GM23338 (cell line): ENCODE data around the gene NTN1. TPM values are rescaled to one million over a fixed set of nuclear protein-coding genes. Genes with fewer than 3 reads are reported as not detected.

Experiments used
- ATAC-seq: fragments of 200-7000 bp; cut with Tn5 transposase; 3 replicates; pipeline ENCODE4 v1.9.1; 2020
- DNase-seq: peaks from one replicate; pipeline ENCODE4 v3.0.0-alpha.2; 2015; ENCODE audit warnings: low spot score
- H2AFZ ChIP-seq: fragments of 200-600 bp; sonication (generic); 2 replicates; pipeline ENCODE4 v1.8.0; 2016; ENCODE audit warnings: antibody characterized with exemption, mild to moderate bottlenecking, moderate library complexity
- H3F3A ChIP-seq: fragments of 200-600 bp; sonication (generic); replicated peaks from 2 replicates; pipeline ENCODE4 v1.8.0; 2017; ENCODE audit warnings: antibody characterized with exemption, mixed run types, low read depth
- H3K27ac ChIP-seq: fragments of 200-600 bp; sonication (generic); 2 replicates; pipeline ENCODE4 v1.6.1; 2016; ENCODE audit warnings: low read depth
- H3K27me3 ChIP-seq: fragments of 200-600 bp; sonication (generic); 2 replicates; pipeline ENCODE4 v1.8.0; 2016; ENCODE audit warnings: mild to moderate bottlenecking, mixed run types, moderate library complexity; ENCODE audit not compliant: insufficient read depth
- H3K36me3 ChIP-seq: fragments of 200-600 bp; sonication (generic); 2 replicates; pipeline ENCODE4 v1.8.0; 2016; ENCODE audit warnings: mild to moderate bottlenecking; ENCODE audit not compliant: insufficient read depth
- H3K4me1 ChIP-seq: fragments of 200-600 bp; sonication (generic); 2 replicates; pipeline ENCODE4 v1.8.0; 2016; ENCODE audit warnings: mild to moderate bottlenecking, moderate library complexity; ENCODE audit not compliant: insufficient read depth
- H3K4me2 ChIP-seq: fragments of 200-600 bp; sonication (generic); 2 replicates; pipeline ENCODE4 v1.7.1; 2017; ENCODE audit warnings: mixed run types
- H3K4me3 ChIP-seq: fragments of 200-600 bp; sonication (generic); 2 replicates; pipeline ENCODE4 v1.6.1; 2016; ENCODE audit warnings: mixed run types
- H3K79me2 ChIP-seq: fragments of 200-600 bp; sonication (generic); replicated peaks from 2 replicates; pipeline ENCODE4 v1.8.0; 2017; ENCODE audit warnings: mild to moderate bottlenecking; ENCODE audit not compliant: insufficient read depth
- H3K9me2 ChIP-seq: fragments of 200-600 bp; sonication (generic); 2 replicates; pipeline ENCODE4 v1.8.0; 2017; ENCODE audit not compliant: insufficient read depth
- H4K20me1 ChIP-seq: fragments of 200-600 bp; sonication (generic); replicated peaks from 2 replicates; pipeline ENCODE4 v1.8.0; 2017; ENCODE audit warnings: mild to moderate bottlenecking; ENCODE audit not compliant: insufficient read depth
- H3K27ac Mint-ChIP-seq: 2 replicates; pipeline ENCODE4 v1.8.0; 2020; ENCODE audit warnings: inconsistent platforms, mild to moderate bottlenecking, moderate library complexity, mixed read lengths
- H3K27me3 Mint-ChIP-seq: 3 replicates; pipeline ENCODE4 v1.8.0; 2022; ENCODE audit warnings: low read depth, mild to moderate bottlenecking, moderate library complexity, mixed read lengths, inconsistent platforms; ENCODE audit not compliant: insufficient read depth, poor library complexity
- H3K36me3 Mint-ChIP-seq: 3 replicates; pipeline ENCODE4 v1.8.0; 2021; ENCODE audit warnings: low read depth, mild to moderate bottlenecking, inconsistent platforms, moderate library complexity, mixed read lengths
- H3K4me1 Mint-ChIP-seq: 3 replicates; pipeline ENCODE4 v1.8.0; 2020; ENCODE audit warnings: mild to moderate bottlenecking, inconsistent platforms, mixed read lengths
- H3K4me3 Mint-ChIP-seq: 3 replicates; pipeline ENCODE4 v1.8.0; 2021; ENCODE audit warnings: moderate library complexity, mild to moderate bottlenecking, inconsistent platforms, mixed read lengths
- H3K9me3 Mint-ChIP-seq: 3 replicates; pipeline ENCODE4 v1.8.0; 2020; ENCODE audit warnings: moderate library complexity, mild to moderate bottlenecking, inconsistent platforms, mixed read lengths
- CREB1 ChIP-seq: fragments of 250-450 bp; sonication (Bioruptor Pico); IDR thresholded peaks from 2 replicates; pipeline ENCODE4 v1.5.0; 2020; ENCODE audit warnings: low read depth, mild to moderate bottlenecking, moderate library complexity
- EZH2 ChIP-seq: fragments of 200-600 bp; sonication (generic); IDR thresholded peaks from one replicate; pipeline ENCODE4 v1.8.0; 2017; ENCODE audit warnings: antibody characterized with exemption, mild to moderate bottlenecking, low read depth; ENCODE audit not compliant: unreplicated experiment
- EZH2phosphoT487 ChIP-seq: fragments of 200-600 bp; sonication (generic); IDR thresholded peaks from one replicate; pipeline ENCODE4 v1.8.1; 2018; ENCODE audit warnings: antibody characterized with exemption; ENCODE audit not compliant: unreplicated experiment
- JUNB ChIP-seq: IDR thresholded peaks from one replicate; pipeline ENCODE4 v1.6.1; 2016; ENCODE audit warnings: antibody characterized with exemption; ENCODE audit not compliant: unreplicated experiment
- NANOG ChIP-seq: IDR thresholded peaks from 2 replicates; pipeline ENCODE4 v1.6.1; 2016; ENCODE audit warnings: antibody characterized with exemption, borderline replicate concordance
- POLR2AphosphoS5 ChIP-seq: IDR thresholded peaks from 2 replicates; pipeline ENCODE4 v1.6.1; 2016; ENCODE audit warnings: antibody characterized with exemption, low read depth
- STAT1 ChIP-seq: IDR thresholded peaks from one replicate; pipeline ENCODE4 v1.6.1; 2016; ENCODE audit warnings: antibody characterized with exemption; ENCODE audit not compliant: unreplicated experiment
- ZNF114 ChIP-seq: fragments of 250-450 bp; sonication (Bioruptor Pico); IDR thresholded peaks from 2 replicates; pipeline ENCODE4 v1.5.0; 2020; ENCODE audit warnings: mild to moderate bottlenecking, moderate library complexity
- ZNF331 ChIP-seq: fragments of 250-450 bp; sonication (Bioruptor Pico); IDR thresholded peaks from 2 replicates; pipeline ENCODE4 v1.5.0; 2020; ENCODE audit warnings: low read depth, mild to moderate bottlenecking, moderate library complexity
- polyA plus RNA-seq: library from polyadenylated mRNA; unstranded; fragments of >200 nt; fragmentation: Nextera tagmentation; extraction: Ambion mirVana; gene quantifications from 2 replicates; pipeline ENCODE4 v1.2.1, GENCODE V29; 2016
- total RNA-seq: library from RNA; depleted of rRNA; stranded (reverse); fragments of >200 nt; shearing (Covaris generic); gene quantifications from 2 replicates; pipeline ENCODE4 v1.2.3, GENCODE V29; 2014
- TF ChIP-seq, protein P1 (sequence below): IDR thresholded peaks from one replicate; pipeline ENCODE4 v1.6.1; 2018; ENCODE audit warnings: antibody characterized with exemption; ENCODE audit not compliant: unreplicated experiment
- TF ChIP-seq, protein P2 (sequence below): fragments of 250-450 bp; sonication (Bioruptor Pico); IDR thresholded peaks from 2 replicates; pipeline ENCODE4 v1.5.0; 2020; ENCODE audit warnings: mild to moderate bottlenecking, moderate library complexity
- TF ChIP-seq, protein P3 (sequence below): IDR thresholded peaks from 2 replicates; pipeline ENCODE4 v1.6.1; 2016; ENCODE audit warnings: antibody characterized with exemption
- TF ChIP-seq, protein P4 (sequence below), 2 experiments: fragments of 200-600 bp in 1 of 2; sonication (generic) in 1 of 2; conservative IDR thresholded peaks; 2 replicates each; pipeline versions ENCODE4 v1.5.1 to v1.6.1; 2016 to 2017; ENCODE audit warnings: antibody characterized with exemption in 2 of 2, low read depth in 2 of 2, mild to moderate bottlenecking in 2 of 2, moderate library complexity in 1 of 2

Gene NTN1
- total and polyA plus RNA-seq, 2 experiments from 2014 or later: 0.57 to 2.6 TPM

DNA sequence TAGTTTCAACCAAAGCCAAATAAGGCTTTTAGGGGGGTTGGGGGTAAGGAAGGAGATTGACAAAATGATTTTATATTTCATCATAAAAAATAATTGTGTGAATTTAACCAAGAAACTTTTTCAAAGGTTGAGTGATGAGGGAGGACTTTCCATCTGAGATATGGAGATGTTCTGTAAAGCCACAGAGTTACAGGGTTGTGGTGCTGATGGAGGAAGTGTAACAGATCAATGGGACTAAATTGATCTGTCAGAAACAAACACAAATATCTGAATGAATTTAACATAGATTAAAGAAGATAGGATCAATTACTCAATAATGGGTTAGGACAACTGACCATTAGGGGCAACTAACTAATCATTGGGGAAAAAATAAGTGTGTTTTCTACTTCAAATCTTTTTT, 41.6 kb upstream of the NTN1 start:
- Mint-ChIP-seq H3K4me1 (no peaks in the 10 kb centered on the region), H3K9me3 (peaks cover 7% of the 10 kb centered on the region; the same call in 2 of the 3 replicates), H3K27ac (no peak overlapping the region), H3K4me3 (no peak overlapping the region), H3K27me3 (no peaks in the 10 kb centered on the region), H3K36me3 (no peaks in the 10 kb centered on the region)
- no peak overlapping the region for H3K4me3 ChIP-seq
- no peaks in the 10 kb centered on the region for H3K79me2 ChIP-seq
- H2AFZ ChIP-seq: no peak overlapping the region
- no peaks in the 10 kb centered on the region for H3K4me1 ChIP-seq
- H3K36me3 ChIP-seq: no peaks in the 10 kb centered on the region
- TF ChIP-seq, protein P1, sequence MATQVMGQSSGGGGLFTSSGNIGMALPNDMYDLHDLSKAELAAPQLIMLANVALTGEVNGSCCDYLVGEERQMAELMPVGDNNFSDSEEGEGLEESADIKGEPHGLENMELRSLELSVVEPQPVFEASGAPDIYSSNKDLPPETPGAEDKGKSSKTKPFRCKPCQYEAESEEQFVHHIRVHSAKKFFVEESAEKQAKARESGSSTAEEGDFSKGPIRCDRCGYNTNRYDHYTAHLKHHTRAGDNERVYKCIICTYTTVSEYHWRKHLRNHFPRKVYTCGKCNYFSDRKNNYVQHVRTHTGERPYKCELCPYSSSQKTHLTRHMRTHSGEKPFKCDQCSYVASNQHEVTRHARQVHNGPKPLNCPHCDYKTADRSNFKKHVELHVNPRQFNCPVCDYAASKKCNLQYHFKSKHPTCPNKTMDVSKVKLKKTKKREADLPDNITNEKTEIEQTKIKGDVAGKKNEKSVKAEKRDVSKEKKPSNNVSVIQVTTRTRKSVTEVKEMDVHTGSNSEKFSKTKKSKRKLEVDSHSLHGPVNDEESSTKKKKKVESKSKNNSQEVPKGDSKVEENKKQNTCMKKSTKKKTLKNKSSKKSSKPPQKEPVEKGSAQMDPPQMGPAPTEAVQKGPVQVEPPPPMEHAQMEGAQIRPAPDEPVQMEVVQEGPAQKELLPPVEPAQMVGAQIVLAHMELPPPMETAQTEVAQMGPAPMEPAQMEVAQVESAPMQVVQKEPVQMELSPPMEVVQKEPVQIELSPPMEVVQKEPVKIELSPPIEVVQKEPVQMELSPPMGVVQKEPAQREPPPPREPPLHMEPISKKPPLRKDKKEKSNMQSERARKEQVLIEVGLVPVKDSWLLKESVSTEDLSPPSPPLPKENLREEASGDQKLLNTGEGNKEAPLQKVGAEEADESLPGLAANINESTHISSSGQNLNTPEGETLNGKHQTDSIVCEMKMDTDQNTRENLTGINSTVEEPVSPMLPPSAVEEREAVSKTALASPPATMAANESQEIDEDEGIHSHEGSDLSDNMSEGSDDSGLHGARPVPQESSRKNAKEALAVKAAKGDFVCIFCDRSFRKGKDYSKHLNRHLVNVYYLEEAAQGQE: no peak
- TF ChIP-seq, protein P2, sequence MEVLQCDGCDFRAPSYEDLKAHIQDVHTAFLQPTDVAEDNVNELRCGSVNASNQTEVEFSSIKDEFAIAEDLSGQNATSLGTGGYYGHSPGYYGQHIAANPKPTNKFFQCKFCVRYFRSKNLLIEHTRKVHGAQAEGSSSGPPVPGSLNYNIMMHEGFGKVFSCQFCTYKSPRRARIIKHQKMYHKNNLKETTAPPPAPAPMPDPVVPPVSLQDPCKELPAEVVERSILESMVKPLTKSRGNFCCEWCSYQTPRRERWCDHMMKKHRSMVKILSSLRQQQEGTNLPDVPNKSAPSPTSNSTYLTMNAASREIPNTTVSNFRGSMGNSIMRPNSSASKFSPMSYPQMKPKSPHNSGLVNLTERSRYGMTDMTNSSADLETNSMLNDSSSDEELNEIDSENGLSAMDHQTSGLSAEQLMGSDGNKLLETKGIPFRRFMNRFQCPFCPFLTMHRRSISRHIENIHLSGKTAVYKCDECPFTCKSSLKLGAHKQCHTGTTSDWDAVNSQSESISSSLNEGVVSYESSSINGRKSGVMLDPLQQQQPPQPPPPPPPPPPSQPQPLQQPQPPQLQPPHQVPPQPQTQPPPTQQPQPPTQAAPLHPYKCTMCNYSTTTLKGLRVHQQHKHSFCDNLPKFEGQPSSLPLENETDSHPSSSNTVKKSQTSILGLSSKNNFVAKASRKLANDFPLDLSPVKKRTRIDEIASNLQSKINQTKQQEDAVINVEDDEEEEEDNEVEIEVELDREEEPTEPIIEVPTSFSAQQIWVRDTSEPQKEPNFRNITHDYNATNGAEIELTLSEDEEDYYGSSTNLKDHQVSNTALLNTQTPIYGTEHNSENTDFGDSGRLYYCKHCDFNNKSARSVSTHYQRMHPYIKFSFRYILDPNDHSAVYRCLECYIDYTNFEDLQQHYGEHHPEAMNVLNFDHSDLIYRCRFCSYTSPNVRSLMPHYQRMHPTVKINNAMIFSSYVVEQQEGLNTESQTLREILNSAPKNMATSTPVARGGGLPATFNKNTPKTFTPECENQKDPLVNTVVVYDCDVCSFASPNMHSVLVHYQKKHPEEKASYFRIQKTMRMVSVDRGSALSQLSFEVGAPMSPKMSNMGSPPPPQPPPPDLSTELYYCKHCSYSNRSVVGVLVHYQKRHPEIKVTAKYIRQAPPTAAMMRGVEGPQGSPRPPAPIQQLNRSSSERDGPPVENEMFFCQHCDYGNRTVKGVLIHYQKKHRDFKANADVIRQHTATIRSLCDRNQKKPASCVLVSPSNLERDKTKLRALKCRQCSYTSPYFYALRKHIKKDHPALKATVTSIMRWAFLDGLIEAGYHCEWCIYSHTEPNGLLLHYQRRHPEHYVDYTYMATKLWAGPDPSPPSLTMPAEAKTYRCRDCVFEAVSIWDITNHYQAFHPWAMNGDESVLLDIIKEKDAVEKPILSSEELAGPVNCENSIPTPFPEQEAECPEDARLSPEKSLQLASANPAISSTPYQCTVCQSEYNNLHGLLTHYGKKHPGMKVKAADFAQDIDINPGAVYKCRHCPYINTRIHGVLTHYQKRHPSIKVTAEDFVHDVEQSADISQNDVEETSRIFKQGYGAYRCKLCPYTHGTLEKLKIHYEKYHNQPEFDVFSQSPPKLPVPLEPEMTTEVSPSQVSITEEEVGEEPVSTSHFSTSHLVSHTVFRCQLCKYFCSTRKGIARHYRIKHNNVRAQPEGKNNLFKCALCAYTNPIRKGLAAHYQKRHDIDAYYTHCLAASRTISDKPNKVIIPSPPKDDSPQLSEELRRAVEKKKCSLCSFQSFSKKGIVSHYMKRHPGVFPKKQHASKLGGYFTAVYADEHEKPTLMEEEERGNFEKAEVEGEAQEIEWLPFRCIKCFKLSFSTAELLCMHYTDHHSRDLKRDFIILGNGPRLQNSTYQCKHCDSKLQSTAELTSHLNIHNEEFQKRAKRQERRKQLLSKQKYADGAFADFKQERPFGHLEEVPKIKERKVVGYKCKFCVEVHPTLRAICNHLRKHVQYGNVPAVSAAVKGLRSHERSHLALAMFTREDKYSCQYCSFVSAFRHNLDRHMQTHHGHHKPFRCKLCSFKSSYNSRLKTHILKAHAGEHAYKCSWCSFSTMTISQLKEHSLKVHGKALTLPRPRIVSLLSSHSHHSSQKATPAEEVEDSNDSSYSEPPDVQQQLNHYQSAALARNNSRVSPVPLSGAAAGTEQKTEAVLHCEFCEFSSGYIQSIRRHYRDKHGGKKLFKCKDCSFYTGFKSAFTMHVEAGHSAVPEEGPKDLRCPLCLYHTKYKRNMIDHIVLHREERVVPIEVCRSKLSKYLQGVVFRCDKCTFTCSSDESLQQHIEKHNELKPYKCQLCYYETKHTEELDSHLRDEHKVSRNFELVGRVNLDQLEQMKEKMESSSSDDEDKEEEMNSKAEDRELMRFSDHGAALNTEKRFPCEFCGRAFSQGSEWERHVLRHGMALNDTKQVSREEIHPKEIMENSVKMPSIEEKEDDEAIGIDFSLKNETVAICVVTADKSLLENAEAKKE (CRISPR knock-in tag): no peak
- TF ChIP-seq CREB1 (CRISPR knock-in tag) (no peak), STAT1 (no peak), EZH2phosphoT487 (no peak), ZNF114 (CRISPR knock-in tag) (no peak), NANOG (no peak), JUNB (no peak), EZH2 (no peak), ZNF331 (CRISPR knock-in tag) (no peak), POLR2AphosphoS5 (no peak)
- TF ChIP-seq, protein P3, sequence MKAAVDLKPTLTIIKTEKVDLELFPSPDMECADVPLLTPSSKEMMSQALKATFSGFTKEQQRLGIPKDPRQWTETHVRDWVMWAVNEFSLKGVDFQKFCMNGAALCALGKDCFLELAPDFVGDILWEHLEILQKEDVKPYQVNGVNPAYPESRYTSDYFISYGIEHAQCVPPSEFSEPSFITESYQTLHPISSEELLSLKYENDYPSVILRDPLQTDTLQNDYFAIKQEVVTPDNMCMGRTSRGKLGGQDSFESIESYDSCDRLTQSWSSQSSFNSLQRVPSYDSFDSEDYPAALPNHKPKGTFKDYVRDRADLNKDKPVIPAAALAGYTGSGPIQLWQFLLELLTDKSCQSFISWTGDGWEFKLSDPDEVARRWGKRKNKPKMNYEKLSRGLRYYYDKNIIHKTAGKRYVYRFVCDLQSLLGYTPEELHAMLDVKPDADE: no peak
- TF ChIP-seq, protein P4, sequence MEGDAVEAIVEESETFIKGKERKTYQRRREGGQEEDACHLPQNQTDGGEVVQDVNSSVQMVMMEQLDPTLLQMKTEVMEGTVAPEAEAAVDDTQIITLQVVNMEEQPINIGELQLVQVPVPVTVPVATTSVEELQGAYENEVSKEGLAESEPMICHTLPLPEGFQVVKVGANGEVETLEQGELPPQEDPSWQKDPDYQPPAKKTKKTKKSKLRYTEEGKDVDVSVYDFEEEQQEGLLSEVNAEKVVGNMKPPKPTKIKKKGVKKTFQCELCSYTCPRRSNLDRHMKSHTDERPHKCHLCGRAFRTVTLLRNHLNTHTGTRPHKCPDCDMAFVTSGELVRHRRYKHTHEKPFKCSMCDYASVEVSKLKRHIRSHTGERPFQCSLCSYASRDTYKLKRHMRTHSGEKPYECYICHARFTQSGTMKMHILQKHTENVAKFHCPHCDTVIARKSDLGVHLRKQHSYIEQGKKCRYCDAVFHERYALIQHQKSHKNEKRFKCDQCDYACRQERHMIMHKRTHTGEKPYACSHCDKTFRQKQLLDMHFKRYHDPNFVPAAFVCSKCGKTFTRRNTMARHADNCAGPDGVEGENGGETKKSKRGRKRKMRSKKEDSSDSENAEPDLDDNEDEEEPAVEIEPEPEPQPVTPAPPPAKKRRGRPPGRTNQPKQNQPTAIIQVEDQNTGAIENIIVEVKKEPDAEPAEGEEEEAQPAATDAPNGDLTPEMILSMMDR (conservative IDR thresholded peaks at IDR 0.05; ENCODE audit: low read depth in 2 of 2): no peak
- no peaks in the 10 kb centered on the region for H3K9me2 ChIP-seq
- H3F3A ChIP-seq: no peaks in the 10 kb centered on the region
- H4K20me1 ChIP-seq: no peaks in the 10 kb centered on the region
- DNase-seq (no peak), ATAC-seq (no peak)
- H3K27ac ChIP-seq: no peak overlapping the region
- no peaks in the 10 kb centered on the region for H3K27me3 ChIP-seq
- H3K4me2 ChIP-seq: no peak overlapping the region
